A549 (cell line): ENCODE data around the gene TEKT3. TPM values are rescaled to one million over a fixed set of nuclear protein-coding genes. Genes with fewer than 3 reads are reported as not detected.

ENCODE experiments used
- ATAC-seq, 2 experiments: fragments of 200-7000 bp in 1 of 2; fragments of >200 bp in 1 of 2; cut with Nextera tagmentation in 1 of 2; cut with Tn5 transposase in 1 of 2; 3 replicates each; pipeline versions ENCODE4 v1.8.0 to v1.9.1; 2018 to 2020; ENCODE audit warnings: mild to moderate bottlenecking in 1 of 2, moderate library complexity in 1 of 2
- CTCF ChIA-PET: fragments of 300-600 bp; sonication (Branson Sonifier 250); formaldehyde crosslinking; extraction: SDS; loops from one replicate; lab custom pipeline; 2021; ENCODE audit warnings: antibody characterized with exemption, inconsistent platforms; lab: Yijun Ruan, JAX
- POLR2A ChIA-PET: fragments of 350-600 bp; formaldehyde crosslinking; extraction: SDS; loops from one replicate; lab custom pipeline; 2021; ENCODE audit warnings: antibody characterized with exemption, inconsistent platforms; lab: Yijun Ruan, JAX
- DNase-seq, 2 experiments: peaks; one replicate each; pipeline versions ENCODE4 v3.0.0 to v3.0.0-alpha.2; 2011 to 2016; ENCODE audit warnings: low read depth in 1 of 2, low spot score in 1 of 2
- FAIRE-seq: peaks from 2 replicates; lab custom pipeline; 2011; peaks lifted over from hg19 to GRCh38; lab: Jason Lieb, UNC
- H3K27ac ChIP-seq, 2 experiments: fragments of >200 bp; sonication (Bioruptor Twin); formaldehyde crosslinking; 3 replicates each; pipeline ENCODE4 v1.5.1; 2016 to 2017
- H3K4me1 ChIP-seq: fragments of >200 bp; sonication (Bioruptor Twin); formaldehyde crosslinking; 3 replicates; pipeline ENCODE4 v1.6.1; 2016
- H3K4me2 ChIP-seq: fragments of >200 bp; sonication (Bioruptor Twin); formaldehyde crosslinking; 3 replicates; pipeline ENCODE4 v1.6.1; 2016
- H3K4me3 ChIP-seq: fragments of >200 bp; sonication (Bioruptor Twin); formaldehyde crosslinking; 3 replicates; pipeline ENCODE4 v1.5.1; 2016
- H3K9me3 ChIP-seq: fragments of >200 bp; sonication (Bioruptor Twin); formaldehyde crosslinking; 3 replicates; pipeline ENCODE4 v1.6.1; 2016
- HOXA7 ChIP-seq: fragments of 250-450 bp; sonication (Bioruptor Pico); IDR thresholded peaks from 2 replicates; pipeline ENCODE4 v1.5.0; 2020; ENCODE audit warnings: mild to moderate bottlenecking, moderate library complexity
- RFX5 ChIP-seq: fragments of 450-650 bp; IDR thresholded peaks from 2 replicates; pipeline ENCODE4 v1.7.1; 2014; ENCODE audit warnings: antibody characterized with exemption, mild to moderate bottlenecking, moderate library complexity
- WGBS: methylation state at CpG from one replicate; pipeline ENCODE4 v1.1.6; 2017; ENCODE audit errors: missing lambda C conversion rate; 5-methylcytosine and 5-hydroxymethylcytosine counted together
- polyA plus RNA-seq, 4 experiments: library from polyadenylated mRNA; depleted of rRNA in 3 of 4; stranded (reverse); fragments of >200 nt; fragmentation: RNase III in 1 of 4; extraction: RNeasy Plus Mini Kit Qiagen cat#74134 plus additional on column Dnase treatment in 1 of 4; gene quantifications; 2 replicates in 3 of 4; 3 replicates in 1 of 4; pipeline ENCODE4 v1.2.3, GENCODE V29; 2011 to 2017
- small RNA-seq, 6 experiments: library from RNA; depleted of rRNA; stranded (forward); fragments of <200 nt; gene quantifications; one replicate each; pipeline ENCODE3, GENCODE V24; 2012

Gene TEKT3
- polyA plus RNA-seq, 2 of the 4 experiments (the other 2 are of a cell fraction): 0.17 to 0.21 TPM

GRCh38 chr17:15255713-15256454 is 85.5 kb downstream of the TEKT3 start:
- H3K4me2 ChIP-seq: no peak overlapping the region
- no peak overlapping the region for H3K4me3 ChIP-seq
- peaks cover 12% of the 10 kb centered on the region; the same call in 2 of the 3 replicates for H3K4me1 ChIP-seq
- ChIA-PET CTCF (interaction anchor here (1.0 to 4.8 kb wide), 16 partner anchors 7 to 396 kb away, joined by 3 to 248 read pairs (median 6); partner anchors contain the start of gene CDRT4), POLR2A (interaction anchor here (0.5 kb wide), 1 partner anchor 313 kb away, joined by 4 read pairs; no protein-coding TSS in a partner anchor)
- no peak overlapping the region for H3K27ac ChIP-seq
- WGBS: 83% methylated on average over 13 of the region's 13 CpGs
- ATAC-seq (no peak), DNase-seq (no peak), FAIRE-seq (no peak)
- no peaks in the 10 kb centered on the region for H3K9me3 ChIP-seq
- no peak for TF ChIP-seq RFX5
- 0 out of 2 replicates have a peak, but pooled peaks have one; percentile 16 for TF ChIP-seq HOXA7 (CRISPR knock-in tag)

Small RNAs within 50 kb of the gene (small RNA-seq; reads per million reads assigned to genes)
- gene RNU6-799P: 0 reads per million in 6 experiments

Other genes starting within 250 kb of the TEKT3 start
- gene PMP22, start 76.3 kb downstream of the TEKT3 start, polyA plus RNA-seq (2011; rRNA removed): 102 and 131 TPM in 2 replicates
- 39.1 to 40.7 TPM (median 40.1 TPM) in 3 replicates for gene PMP22, start 76.3 kb downstream of the TEKT3 start, polyA plus RNA-seq (2017; fragmentation: RNase III; extraction: RNeasy Plus Mini Kit Qiagen cat#74134 plus additional on column Dnase treatment)
- gene CDRT4, start 126.0 kb upstream of the TEKT3 start, polyA plus RNA-seq (2011; rRNA removed): 5.4 and 6.0 TPM in 2 replicates
- 0.58 to 1.1 TPM (median 0.76 TPM) in 3 replicates for gene CDRT4, start 126.0 kb upstream of the TEKT3 start, polyA plus RNA-seq (2017; fragmentation: RNase III; extraction: RNeasy Plus Mini Kit Qiagen cat#74134 plus additional on column Dnase treatment)
- 14.1 and 22.7 TPM in 2 replicates for gene TVP23C, start 221.9 kb upstream of the TEKT3 start, polyA plus RNA-seq (2011; rRNA removed)
- gene TVP23C, start 221.9 kb upstream of the TEKT3 start, polyA plus RNA-seq (2017; fragmentation: RNase III; extraction: RNeasy Plus Mini Kit Qiagen cat#74134 plus additional on column Dnase treatment): 17.5 to 21.0 TPM (median 19.9 TPM) in 3 replicates